ENCODE measurements around the gene FGD3. TPM values are rescaled to one million over a fixed set of nuclear protein-coding genes. Genes with fewer than 3 reads are reported as not detected.
A peak's percentile ranks its signal among the peaks of the same experiment; 100 is the strongest.

Gene FGD3
- total RNA-seq, 1 experiment from 2014 or later = 1.8 TPM

- Histone ChIP-seq H2BK120ac (ENCODE audit: low read depth, low read length, poor library complexity, severe bottlenecking) (no peak overlapping the region), H3K79me2 (ENCODE audit: insufficient read depth, low read length) (no peaks in the 10 kb centered on the region), H4K8ac (replicated peaks; ENCODE audit: insufficient read length, low read depth, low read length) (no peak overlapping the region), H3K27me3 (ENCODE audit: insufficient read depth, low read length) (no peaks in the 10 kb centered on the region), H2BK15ac (ENCODE audit: low read depth, low read length) (no peak overlapping the region), H3K4me2 (ENCODE audit: insufficient read depth, insufficient read length, low read length) (no peak overlapping the region), H4K20me1 (ENCODE audit: control insufficient read depth, insufficient read depth, insufficient read length) (no peaks in the 10 kb centered on the region), H3K4me1 (ENCODE audit: insufficient read depth, low read length) (peaks cover 11% of the 10 kb centered on the region), H2BK20ac (ENCODE audit: low read depth, low read length, poor library complexity, severe bottlenecking) (no peak overlapping the region), H3K9me3 (ENCODE audit: control insufficient read depth, low read depth, low read length) (no peaks in the 10 kb centered on the region), H3K23me2 (ENCODE audit: insufficient read length, low read depth, low read length, poor library complexity, severe bottlenecking) (no peaks in the 10 kb centered on the region), H2BK12ac (ENCODE audit: insufficient read length, low read depth, low read length) (peak overlapping the region; percentile 0), H3K18ac (ENCODE audit: insufficient read length, low read depth, low read length) (no peak overlapping the region), H2AFZ (ENCODE audit: low read length) (no peak overlapping the region), H3K56ac (ENCODE audit: insufficient read length, low read depth, low read length) (no peak overlapping the region), H4K5ac (ENCODE audit: insufficient read length, low read depth, low read length) (no peak overlapping the region), H3K9ac (ENCODE audit: extremely low read depth, insufficient read length, low read length) (no peak overlapping the region), H3K14ac (ENCODE audit: insufficient read depth, low read length) (no peak overlapping the region), H3K4ac (ENCODE audit: low read depth, low read length) (no peak overlapping the region), H2BK5ac (ENCODE audit: insufficient read length, low read length) (no peak overlapping the region), H3K79me1 (ENCODE audit: insufficient read depth, low read depth, low read length, poor library complexity, severe bottlenecking) (no peaks in the 10 kb centered on the region), H2AK5ac (ENCODE audit: insufficient read length, low read length) (no peak overlapping the region), H3K23ac (ENCODE audit: insufficient read length, low read depth, low read length) (no peak overlapping the region), H3T11ph (ENCODE audit: low read length) (no peak overlapping the region), H4K91ac (ENCODE audit: insufficient read length, low read depth, low read length) (no peak overlapping the region), H3K27ac (ENCODE audit: insufficient read length, low read depth, low read length) (peak overlapping the region; percentile 55)
- H3K4me1 Mint-ChIP-seq = peaks cover 43 to 56% of the 10 kb centered on the region in 2 experiments
- 0 out of 5 replicates have a peak overlapping the region, but pooled peaks of 1 of the 2 experiments have one; percentile 23 for H3K4me3 Mint-ChIP-seq
- H3K36me3 Mint-ChIP-seq (ENCODE audit: insufficient read depth in 1 of 3, low read depth in 3 of 3) = no peaks in the 10 kb centered on the region; a peak in 2 of 7 replicates
- no CpG with 5 or more reads among the region's 5 CpGs for WGBS (ENCODE audit: extremely low coverage, insufficient read length, low lambda C conversion rate)
- peak overlapping the region; percentile 96 to 98 (median 96) for H3K27ac Mint-ChIP-seq
- no peak for DNase-seq
- TF ChIP-seq CTCF (conservative IDR thresholded peaks at IDR 0.05) = no peak
- H3K27me3 Mint-ChIP-seq (ENCODE audit: low read depth) = no peaks in the 10 kb centered on the region; the same call in 1 of the 2 replicates
- no peaks in the 10 kb centered on the region; a peak in 1 of 5 replicates for H3K9me3 Mint-ChIP-seq
These were observed 23.8 kb downstream of the FGD3 start for GRCh38 chr9:92971121-92971520.
